Mucosa of rectum (tissue), 2 donors: ENCODE measurements around the gene ITGBL1.

Experiments
- H3K27ac ChIP-seq, 2 donors: one replicate each; pipeline ENCODE4 v1.7.0; 2013; ENCODE audit warnings: inconsistent platforms in 2 of 2, low read depth in 2 of 2, low read length in 2 of 2
- H3K27me3 ChIP-seq, 2 donors: one replicate each; pipeline ENCODE4 v1.7.0; 2013; ENCODE audit warnings: low read length in 2 of 2; ENCODE audit not compliant: control insufficient read depth in 2 of 2, insufficient read depth in 2 of 2
- H3K36me3 ChIP-seq, 2 donors: one replicate each; pipeline ENCODE4 v1.7.0; 2013; ENCODE audit warnings: low read length in 2 of 2; ENCODE audit not compliant: control insufficient read depth in 2 of 2, insufficient read depth in 2 of 2
- H3K4me1 ChIP-seq, 2 donors: one replicate each; pipeline ENCODE4 v1.7.0; 2013; ENCODE audit warnings: low read length in 2 of 2, mild to moderate bottlenecking in 1 of 2; ENCODE audit not compliant: control insufficient read depth in 2 of 2, insufficient read depth in 2 of 2
- H3K4me3 ChIP-seq, 2 donors: one replicate each; pipeline ENCODE4 v1.7.0; 2013; ENCODE audit warnings: low read length in 2 of 2
- H3K9ac ChIP-seq, 2 donors: one replicate each; pipeline ENCODE4 v1.7.0; 2013; ENCODE audit warnings: low read length in 2 of 2, low read depth in 1 of 2, mild to moderate bottlenecking in 1 of 2
- H3K9me3 ChIP-seq, 2 donors: one replicate each; pipeline ENCODE4 v1.7.0; 2013; ENCODE audit warnings: low read length in 2 of 2; ENCODE audit not compliant: control insufficient read depth in 2 of 2
- donor health status: healthy.
- donor health status: Normal muscosa, but diverticular disease.

Gene ITGBL1

GRCh38 chr13:101552786-101553185 is 100.3 kb downstream of the ITGBL1 start:
- Histone ChIP-seq H3K4me1 (no peaks in the 10 kb centered on the region), H3K27ac (no peak overlapping the region), H3K27me3 (no peaks in the 10 kb centered on the region), H3K36me3 (no peaks in the 10 kb centered on the region), H3K9ac (no peak overlapping the region), H3K4me3 (no peak overlapping the region), H3K9me3 (no peaks in the 10 kb centered on the region)

DNA sequence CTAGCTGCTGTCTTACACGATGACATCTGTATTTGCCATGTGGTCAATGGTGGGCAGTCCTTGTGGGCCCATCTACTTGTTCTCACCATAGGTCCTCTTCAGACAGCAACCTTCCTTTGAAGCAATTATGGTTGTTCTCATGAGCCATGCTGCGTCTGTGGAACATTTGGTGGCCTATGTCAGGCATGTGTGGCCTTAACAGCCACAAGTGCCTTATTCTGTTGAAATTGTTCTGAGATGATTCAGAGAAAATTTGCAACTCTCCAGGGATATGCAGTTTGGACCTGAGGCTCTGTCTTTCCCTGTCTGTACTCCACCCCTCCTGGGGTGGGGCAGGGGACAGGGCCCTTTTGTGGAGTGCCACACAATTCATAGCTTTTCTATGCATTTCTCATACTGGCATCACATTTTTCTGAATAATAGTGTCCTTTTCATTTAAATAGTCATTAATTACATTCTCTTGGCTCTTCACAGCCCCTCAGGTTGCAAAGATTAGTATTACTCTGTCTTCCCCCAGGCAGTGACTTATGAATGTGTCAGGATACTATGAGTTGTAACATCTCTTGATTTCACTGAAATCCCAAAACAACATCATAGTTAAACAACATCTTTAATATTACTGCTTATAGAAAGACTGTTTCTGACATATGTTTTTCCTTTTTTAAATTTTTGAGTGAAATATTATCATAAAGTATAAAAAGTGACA is 102.1 kb downstream of the ITGBL1 start:
- no peaks in the 10 kb centered on the region for H3K9me3 ChIP-seq
- no peaks in the 10 kb centered on the region for H3K4me1 ChIP-seq
- H3K9ac ChIP-seq: no peak overlapping the region
- H3K36me3 ChIP-seq: no peaks in the 10 kb centered on the region
- no peak overlapping the region for H3K27ac ChIP-seq
- H3K27me3 ChIP-seq: no peaks in the 10 kb centered on the region
- no peak overlapping the region for H3K4me3 ChIP-seq

- H3K9ac ChIP-seq: no peak overlapping the region
- H3K4me1 ChIP-seq: no peaks in the 10 kb centered on the region
- no peaks in the 10 kb centered on the region for H3K36me3 ChIP-seq
- no peaks in the 10 kb centered on the region for H3K27me3 ChIP-seq
- H3K4me3 ChIP-seq: no peak overlapping the region
- no peaks in the 10 kb centered on the region for H3K9me3 ChIP-seq
- no peak overlapping the region for H3K27ac ChIP-seq
Observed at GRCh38 chr13:101555610-101556009, 103.1 kb downstream of the ITGBL1 start.

DNA sequence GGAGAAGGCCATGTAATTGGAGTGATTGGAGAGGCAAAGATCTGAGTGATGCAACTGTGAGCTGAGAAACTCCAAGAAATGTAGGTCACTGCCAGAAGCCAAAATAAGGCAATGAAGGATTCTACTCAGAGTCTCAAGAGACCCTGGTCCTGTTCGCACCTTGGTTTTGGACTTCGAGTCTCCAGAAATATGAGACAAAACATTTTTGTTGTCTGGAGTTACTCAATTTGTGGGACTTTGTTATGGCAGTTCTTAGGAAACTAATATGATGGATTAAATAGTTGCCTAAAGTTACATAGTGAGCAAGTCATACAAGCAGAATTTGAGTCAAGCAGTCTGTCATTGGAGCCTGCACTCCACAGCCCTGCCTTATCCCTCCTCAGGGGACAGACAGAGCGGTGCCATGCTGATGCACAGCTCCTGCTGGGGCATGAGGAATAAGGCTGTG is 104.2 kb downstream of the ITGBL1 start:
- no peak overlapping the region for H3K4me3 ChIP-seq
- no peaks in the 10 kb centered on the region for H3K27me3 ChIP-seq
- H3K9ac ChIP-seq: no peak overlapping the region
- H3K27ac ChIP-seq: no peak overlapping the region
- no peaks in the 10 kb centered on the region for H3K36me3 ChIP-seq
- no peaks in the 10 kb centered on the region for H3K4me1 ChIP-seq
- no peaks in the 10 kb centered on the region for H3K9me3 ChIP-seq

- no peak overlapping the region for H3K27ac ChIP-seq
- H3K4me3 ChIP-seq: no peak overlapping the region
- H3K9me3 ChIP-seq: no peaks in the 10 kb centered on the region
- H3K27me3 ChIP-seq: no peaks in the 10 kb centered on the region
- no peak overlapping the region for H3K9ac ChIP-seq
- H3K36me3 ChIP-seq: no peaks in the 10 kb centered on the region
- no peaks in the 10 kb centered on the region for H3K4me1 ChIP-seq
Observed at GRCh38 chr13:101565317-101565716, 112.8 kb downstream of the ITGBL1 start.

DNA sequence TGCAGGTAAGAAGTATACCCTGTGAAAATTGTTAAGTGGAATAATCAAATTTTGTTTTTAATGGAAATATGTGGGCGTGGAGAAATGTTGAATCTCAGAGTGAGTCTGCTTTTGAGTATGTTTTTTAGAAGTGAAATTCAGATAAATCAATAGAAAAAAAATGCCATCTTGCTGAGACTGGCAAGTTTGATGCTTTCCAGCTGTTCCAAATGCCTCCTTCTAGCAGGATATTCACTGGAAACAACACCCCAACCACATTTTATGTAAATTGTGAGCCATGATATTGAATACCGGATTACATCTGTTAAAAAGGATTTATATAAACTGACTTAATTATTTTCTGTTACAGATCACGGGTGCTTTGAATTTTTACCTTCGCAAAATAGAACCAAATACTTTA is 115.4 kb downstream of the ITGBL1 start:
- no peaks in the 10 kb centered on the region for H3K27me3 ChIP-seq
- H3K27ac ChIP-seq: no peak overlapping the region
- no peaks in the 10 kb centered on the region for H3K9me3 ChIP-seq
- H3K4me3 ChIP-seq: no peak overlapping the region
- no peaks in the 10 kb centered on the region for H3K36me3 ChIP-seq
- H3K4me1 ChIP-seq: no peaks in the 10 kb centered on the region
- no peak overlapping the region for H3K9ac ChIP-seq

- Histone ChIP-seq H3K9me3 (no peaks in the 10 kb centered on the region), H3K4me1 (no peaks in the 10 kb centered on the region), H3K36me3 (no peaks in the 10 kb centered on the region), H3K4me3 (no peak overlapping the region), H3K27me3 (no peaks in the 10 kb centered on the region), H3K9ac (no peak overlapping the region), H3K27ac (no peak overlapping the region)
Observed at GRCh38 chr13:101569807-101570206, 117.3 kb downstream of the ITGBL1 start.

- H3K27ac ChIP-seq: no peak overlapping the region
- H3K4me1 ChIP-seq: no peaks in the 10 kb centered on the region
- H3K9me3 ChIP-seq: no peaks in the 10 kb centered on the region
- H3K36me3 ChIP-seq: no peaks in the 10 kb centered on the region
- H3K9ac ChIP-seq: no peak overlapping the region
- H3K27me3 ChIP-seq: no peaks in the 10 kb centered on the region
- H3K4me3 ChIP-seq: no peak overlapping the region
Observed at GRCh38 chr13:101570410-101570809, 117.9 kb downstream of the ITGBL1 start.

DNA sequence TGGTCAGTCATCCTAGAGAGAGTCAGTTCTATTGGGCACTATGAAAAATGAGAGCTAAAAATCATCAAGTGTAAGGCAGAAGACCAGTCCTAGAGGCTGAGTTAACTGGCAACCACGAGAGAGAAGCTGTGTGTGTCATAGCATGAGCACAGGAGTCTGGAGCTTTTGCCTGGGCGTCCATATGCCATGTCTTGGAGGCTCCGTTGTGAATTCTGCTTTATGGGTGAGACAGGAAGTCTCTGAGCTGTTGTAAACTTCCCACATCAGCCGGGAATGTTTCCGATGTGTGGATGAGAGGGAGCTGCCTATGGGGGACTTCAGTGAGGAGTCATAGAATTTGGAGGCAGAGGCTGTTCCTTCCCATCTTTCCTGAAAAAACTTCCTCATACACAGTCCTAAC is 120.0 kb downstream of the ITGBL1 start:
- H3K36me3 ChIP-seq: no peaks in the 10 kb centered on the region
- H3K4me1 ChIP-seq: no peaks in the 10 kb centered on the region
- no peak overlapping the region for H3K4me3 ChIP-seq
- H3K9ac ChIP-seq: no peak overlapping the region
- no peaks in the 10 kb centered on the region for H3K27me3 ChIP-seq
- no peak overlapping the region for H3K27ac ChIP-seq
- H3K9me3 ChIP-seq: no peaks in the 10 kb centered on the region

DNA sequence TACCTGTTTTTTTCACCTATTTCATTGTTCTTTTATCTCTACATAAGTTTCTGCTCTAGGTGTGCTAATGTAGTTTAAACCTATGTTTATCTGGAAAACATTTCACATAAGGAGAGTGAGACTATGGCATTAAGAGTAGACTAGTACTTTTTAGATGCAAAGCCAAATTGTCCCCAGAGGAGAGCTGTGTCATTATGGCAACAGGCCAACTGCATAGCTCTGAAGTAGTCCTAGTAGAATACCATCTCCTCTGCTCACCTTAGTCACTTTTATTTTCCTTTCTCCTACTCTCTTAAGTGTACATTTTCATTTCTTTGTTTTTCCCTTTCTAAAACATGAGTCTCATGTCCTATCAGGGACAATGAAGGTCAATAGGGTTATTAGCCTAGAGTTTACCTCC is 123.1 kb downstream of the ITGBL1 start:
- Histone ChIP-seq H3K9me3 (no peaks in the 10 kb centered on the region), H3K36me3 (no peaks in the 10 kb centered on the region), H3K27me3 (no peaks in the 10 kb centered on the region), H3K27ac (no peak overlapping the region), H3K4me1 (no peaks in the 10 kb centered on the region), H3K4me3 (no peak overlapping the region), H3K9ac (no peak overlapping the region)

GRCh38 chr13:101576455-101576854 is 124.0 kb downstream of the ITGBL1 start:
- Histone ChIP-seq H3K9me3 (no peaks in the 10 kb centered on the region), H3K9ac (no peak overlapping the region), H3K4me3 (no peak overlapping the region), H3K27me3 (no peaks in the 10 kb centered on the region), H3K4me1 (no peaks in the 10 kb centered on the region), H3K27ac (no peak overlapping the region), H3K36me3 (no peaks in the 10 kb centered on the region)
